ENCODE results near the gene C4B. TPM values are rescaled to one million over a fixed set of nuclear protein-coding genes. Genes with fewer than 3 reads are reported as not detected.
"Not testable (repeated sequence)": the region's sequence is repeated elsewhere in the genome, so short reads cannot be mapped to it uniquely, and the experiment has no call there.

C4B gene
- total RNA-seq, 4 donors from 2014 or later = 15.4 to 912 (median 204) TPM

DNA sequence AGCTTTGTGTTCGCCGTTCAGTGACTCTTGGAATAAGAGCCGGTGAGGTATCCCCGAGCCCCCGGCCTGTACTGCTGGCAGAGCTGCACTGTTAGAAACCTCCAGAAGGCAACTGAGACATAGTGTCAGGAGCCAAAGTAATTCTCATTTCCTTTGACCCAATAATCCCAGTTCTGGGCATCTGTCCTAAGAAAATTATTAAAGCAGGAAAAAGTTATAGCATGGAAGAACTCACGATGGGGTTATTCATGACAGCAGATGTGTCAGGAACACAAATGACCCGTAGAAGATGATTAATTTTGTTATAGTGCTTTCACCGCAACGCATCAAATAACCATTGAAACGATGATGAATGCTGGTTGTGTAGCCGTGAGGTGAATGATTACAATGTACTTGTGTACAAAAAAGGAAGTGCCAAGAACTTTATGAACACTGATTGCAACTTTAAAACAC is 43.9 kb downstream of the C4B start:
- DNase-seq (ENCODE audit: low spot score) (no peak), ATAC-seq (ENCODE audit: low FRiP score) (no peak)

DNA sequence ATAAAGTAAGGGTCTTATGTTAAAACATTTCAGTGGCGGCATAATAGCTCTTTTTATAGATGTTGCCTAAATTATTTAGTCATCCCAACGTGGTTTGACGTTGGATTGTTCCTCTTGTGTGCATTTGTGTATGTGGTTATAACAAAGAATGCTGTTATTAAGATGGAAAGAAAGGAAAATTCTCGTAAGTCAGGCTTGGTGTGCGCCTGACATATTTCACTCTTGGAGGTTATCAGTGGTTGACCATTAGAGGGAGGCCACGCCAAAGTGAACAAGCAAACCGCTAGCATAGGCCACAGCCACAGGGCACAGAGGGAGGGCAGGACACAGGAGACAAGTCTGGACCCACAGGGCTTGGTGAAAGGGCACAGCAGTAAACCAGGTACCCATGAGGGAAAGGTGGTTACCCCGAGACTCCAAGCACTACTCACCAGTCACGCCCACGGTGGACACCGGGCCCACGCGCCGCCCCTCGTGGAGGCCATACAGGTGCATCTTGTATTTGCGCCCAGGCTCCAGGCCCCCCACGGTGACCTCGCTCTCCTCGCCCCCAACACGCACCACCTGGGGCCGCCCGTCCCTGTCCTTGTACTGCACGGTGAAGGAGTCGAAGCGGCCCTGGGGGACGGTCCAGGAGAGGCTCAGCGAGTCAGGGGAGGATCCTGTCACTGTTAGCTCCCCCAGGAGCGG is 46.5 kb downstream of the C4B start:
- no peak for ATAC-seq (ENCODE audit: low FRiP score)
- no peak for DNase-seq (ENCODE audit: low spot score)
- TF ChIP-seq, protein P1, sequence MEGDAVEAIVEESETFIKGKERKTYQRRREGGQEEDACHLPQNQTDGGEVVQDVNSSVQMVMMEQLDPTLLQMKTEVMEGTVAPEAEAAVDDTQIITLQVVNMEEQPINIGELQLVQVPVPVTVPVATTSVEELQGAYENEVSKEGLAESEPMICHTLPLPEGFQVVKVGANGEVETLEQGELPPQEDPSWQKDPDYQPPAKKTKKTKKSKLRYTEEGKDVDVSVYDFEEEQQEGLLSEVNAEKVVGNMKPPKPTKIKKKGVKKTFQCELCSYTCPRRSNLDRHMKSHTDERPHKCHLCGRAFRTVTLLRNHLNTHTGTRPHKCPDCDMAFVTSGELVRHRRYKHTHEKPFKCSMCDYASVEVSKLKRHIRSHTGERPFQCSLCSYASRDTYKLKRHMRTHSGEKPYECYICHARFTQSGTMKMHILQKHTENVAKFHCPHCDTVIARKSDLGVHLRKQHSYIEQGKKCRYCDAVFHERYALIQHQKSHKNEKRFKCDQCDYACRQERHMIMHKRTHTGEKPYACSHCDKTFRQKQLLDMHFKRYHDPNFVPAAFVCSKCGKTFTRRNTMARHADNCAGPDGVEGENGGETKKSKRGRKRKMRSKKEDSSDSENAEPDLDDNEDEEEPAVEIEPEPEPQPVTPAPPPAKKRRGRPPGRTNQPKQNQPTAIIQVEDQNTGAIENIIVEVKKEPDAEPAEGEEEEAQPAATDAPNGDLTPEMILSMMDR (IDR thresholded peaks at IDR 0.05) = no peak

More for the DNA sequence above, 43.9 kb downstream of the C4B start:
- TF ChIP-seq, protein P1 (IDR thresholded peaks at IDR 0.05) = no peak

DNA sequence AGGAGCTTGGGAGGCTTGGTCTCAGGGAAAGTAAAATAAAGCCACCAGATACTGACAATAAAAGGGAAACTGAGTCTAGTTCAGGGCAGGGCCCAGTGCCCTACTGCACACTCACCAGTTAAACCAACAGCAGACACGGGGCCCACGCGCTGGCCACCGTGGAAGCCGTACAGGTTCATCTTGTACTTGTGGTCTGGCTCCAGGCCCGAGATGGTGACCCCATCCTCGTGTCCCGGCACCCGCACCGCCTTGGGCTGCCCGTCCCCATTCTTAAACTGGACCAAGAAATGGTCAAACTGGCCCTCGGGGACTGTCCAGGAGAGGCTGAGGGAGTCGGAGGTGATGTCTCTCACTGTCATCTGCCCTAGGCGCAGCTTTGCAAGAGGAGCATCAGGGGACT is 50.1 kb downstream of the C4B start:
- no peak for DNase-seq (ENCODE audit: low spot score)
- TF ChIP-seq, protein P1 (IDR thresholded peaks at IDR 0.05) = no peak
- ATAC-seq (ENCODE audit: low FRiP score) = no peak

DNA sequence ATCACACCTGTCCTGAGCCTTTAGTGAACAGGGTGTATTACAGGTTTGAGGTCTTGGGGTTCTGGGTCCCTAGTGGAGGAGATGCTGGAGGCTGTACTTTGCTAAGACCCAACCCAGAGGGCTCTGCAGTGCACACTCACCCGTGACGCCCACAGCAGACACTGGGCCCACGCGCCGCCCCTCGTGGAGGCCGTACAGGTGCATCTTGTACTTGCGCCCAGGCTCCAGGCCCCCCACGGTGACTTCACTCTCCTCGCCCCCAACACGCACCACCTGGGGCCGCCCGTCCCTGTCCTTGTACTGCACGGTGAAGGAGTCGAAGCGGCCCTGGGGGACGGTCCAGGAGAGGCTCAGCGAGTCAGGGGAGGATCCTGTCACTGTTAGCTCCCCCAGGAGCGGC is 52.9 kb downstream of the C4B start:
- ATAC-seq (ENCODE audit: low FRiP score); DNase-seq (ENCODE audit: low spot score): not testable (repeated sequence)

DNA sequence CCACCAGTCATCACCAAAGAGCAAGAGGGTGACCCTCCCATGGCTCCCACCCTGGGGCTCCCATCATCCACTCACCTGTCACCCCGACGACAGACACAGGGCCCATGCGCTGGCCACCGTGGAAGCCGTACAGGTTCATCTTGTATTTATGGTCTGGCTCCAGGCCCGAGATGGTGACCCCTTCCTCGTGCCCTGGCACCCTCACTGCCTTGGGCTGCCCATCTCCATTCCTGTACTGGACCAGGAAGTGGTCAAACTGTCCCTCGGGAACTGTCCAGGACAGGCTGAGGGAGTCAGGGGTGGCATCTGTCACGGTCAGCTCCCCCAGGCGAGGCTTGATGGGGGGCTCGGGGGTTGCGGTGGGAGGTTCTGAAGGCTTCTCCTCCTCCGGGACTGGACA is 53.7 kb downstream of the C4B start:
- not testable (repeated sequence) for DNase-seq (ENCODE audit: low spot score); ATAC-seq (ENCODE audit: low FRiP score)

DNA sequence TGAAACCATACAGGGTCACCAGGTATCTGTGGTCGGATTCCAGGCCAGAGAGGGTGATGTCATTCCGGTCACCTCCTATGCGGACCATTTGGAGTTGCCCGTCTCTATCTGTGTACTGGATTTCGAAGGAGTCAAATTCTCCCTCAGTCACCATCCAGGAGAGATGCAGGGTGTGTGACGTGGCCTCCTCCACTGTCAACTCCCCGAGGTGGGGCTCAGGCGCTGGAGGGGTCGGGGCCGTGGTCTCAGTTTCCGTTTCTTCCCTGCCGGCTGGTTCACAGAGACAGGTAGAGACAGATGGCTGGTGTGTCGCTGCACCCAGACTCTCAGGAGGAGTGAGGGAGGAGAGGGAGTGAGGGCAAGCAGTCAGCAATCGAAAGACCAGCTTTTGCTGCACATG is 54.3 kb downstream of the C4B start:
- no peak for ATAC-seq (ENCODE audit: low FRiP score)
- no peak for DNase-seq (ENCODE audit: low spot score)
- TF ChIP-seq, protein P1 (IDR thresholded peaks at IDR 0.05) = no peak

DNA sequence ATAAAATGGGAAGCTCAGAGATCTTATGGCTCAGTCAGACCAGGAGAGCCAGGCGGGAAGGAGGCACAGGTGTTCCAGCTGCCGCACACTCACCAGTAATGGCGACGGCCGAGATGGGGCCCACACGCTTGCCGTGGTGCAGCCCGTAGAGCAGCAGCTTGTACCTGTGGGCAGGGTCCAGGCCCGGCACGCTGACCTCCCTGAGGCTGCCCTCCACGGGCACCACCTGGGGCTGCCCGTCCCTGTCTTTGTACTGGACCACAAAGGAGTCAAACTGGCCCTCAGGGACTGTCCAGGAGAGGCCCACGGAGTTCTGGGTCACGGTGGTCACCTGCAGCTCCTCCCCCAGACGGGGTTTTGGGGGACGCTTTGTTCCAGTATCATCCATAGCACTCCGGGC is 54.9 kb downstream of the C4B start:
- TF ChIP-seq, protein P1 (IDR thresholded peaks at IDR 0.05) = no peak
- DNase-seq (ENCODE audit: low spot score) (no peak), ATAC-seq (ENCODE audit: low FRiP score) (no peak)

DNA sequence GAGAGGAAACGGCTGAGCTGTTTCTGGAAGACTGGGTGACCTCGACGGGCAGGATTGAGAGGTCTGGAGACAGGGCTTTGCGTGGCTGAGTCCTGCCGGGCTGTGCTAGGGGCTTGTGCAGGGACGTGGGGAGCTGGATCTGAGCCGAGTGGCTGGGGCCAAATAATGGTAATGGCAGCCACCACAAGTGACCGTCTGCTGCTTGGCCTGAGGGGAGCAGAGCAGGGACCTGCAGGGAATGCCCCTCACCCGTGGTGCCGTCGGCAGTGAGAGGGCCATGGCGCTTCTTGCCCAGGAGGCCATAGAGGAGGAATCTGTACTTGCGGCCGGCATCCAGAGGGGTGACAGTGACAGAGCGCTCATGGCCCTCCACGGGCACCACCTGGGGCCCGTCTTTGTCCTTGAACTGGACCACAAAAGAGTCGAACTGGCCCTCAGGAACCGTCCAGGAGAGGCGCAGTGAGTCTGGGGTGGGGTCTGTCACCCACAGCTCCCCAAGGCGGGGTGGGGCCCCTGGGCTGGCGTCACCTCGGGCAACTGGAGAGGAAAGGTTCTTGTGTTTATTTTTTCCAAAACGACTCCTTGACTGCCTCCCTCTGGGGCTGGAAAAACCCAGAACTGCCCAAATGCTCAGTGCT is 55.4 kb downstream of the C4B start:
- TF ChIP-seq, protein P1 (IDR thresholded peaks at IDR 0.05) = no peak
- ATAC-seq (ENCODE audit: low FRiP score) = no peak

More for the DNA sequence above, 55.4 kb downstream of the C4B start:
- DNase-seq (ENCODE audit: low spot score) = no peak

Data from omental fat pad (tissue), 4 donors.